Activated T-cell treated with anti-CD3 and anti-CD28 coated beads, Interleukin-2, amount 50 U/mL, for 1 hour (primary cell): ENCODE results near the gene PKP1.

Experiments used
- DNase-seq: peaks from one replicate; pipeline ENCODE4 v3.0.0-alpha.2; 2020

PKP1 gene

DNA sequence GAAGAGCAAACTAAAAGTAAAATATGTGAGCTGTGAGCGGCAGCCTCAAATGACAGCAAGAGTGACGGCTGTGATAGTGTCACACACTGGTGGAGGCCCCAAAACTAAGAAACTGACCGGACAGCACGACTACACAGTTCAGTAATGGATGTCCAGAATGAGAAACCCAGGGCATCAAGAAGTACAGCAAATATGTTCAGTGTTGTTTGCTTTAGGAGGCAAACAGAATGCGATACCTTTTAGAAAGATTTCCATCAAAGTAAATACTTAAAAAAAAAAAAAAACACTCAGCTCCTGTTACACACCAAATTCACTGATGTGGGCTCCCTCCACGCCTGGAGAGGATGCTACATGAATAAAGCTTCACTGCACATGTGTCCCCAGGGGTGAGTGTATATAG lies 1.1 kb upstream of the PKP1 start:
- DNase-seq: no peak

DNA sequence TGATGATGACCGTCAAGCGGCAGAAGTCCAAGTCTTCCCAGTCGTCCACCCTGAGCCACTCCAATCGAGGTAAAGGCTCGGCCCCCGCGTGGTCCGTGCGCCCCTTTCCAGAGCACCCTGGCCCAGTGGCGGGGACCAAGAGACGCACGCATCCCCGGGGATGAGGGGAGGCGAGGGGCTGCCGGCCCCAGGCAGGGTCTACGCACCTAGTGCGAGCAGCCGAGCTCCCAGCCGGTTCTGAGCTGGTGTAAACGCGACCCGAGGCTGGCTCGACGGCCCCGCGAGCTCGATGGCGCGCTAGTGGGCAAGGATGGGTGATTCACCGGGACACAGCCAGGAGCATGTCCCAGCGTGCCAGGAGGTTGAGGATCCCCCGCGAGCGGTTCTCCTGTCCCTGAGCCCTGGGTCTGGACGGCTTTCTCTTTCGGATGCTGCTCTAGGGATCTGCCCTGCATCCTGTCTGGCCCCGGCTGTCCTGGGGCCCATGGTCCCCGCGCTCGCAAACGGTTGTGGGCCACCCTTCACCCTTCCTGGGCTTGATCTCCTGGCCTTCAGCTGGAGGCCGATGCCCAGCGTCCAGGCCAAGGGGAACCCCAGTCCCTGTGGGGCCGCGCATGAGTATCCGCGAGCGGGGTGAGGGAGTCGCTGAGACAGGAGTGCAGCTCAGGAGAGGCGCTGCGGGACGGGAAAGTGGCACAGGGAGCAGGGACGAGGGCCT lies 689 bp downstream of the PKP1 start:
- no peak for DNase-seq

- DNase-seq: no peak
These were observed 1.3 kb downstream of the PKP1 start for GRCh38 chr1:201284636-201285035.

GRCh38 chr1:201285846-201286245 lies 2.5 kb downstream of the PKP1 start:
- no peak for DNase-seq

GRCh38 chr1:201286445-201286844 lies 3.1 kb downstream of the PKP1 start:
- DNase-seq: no peak

DNA sequence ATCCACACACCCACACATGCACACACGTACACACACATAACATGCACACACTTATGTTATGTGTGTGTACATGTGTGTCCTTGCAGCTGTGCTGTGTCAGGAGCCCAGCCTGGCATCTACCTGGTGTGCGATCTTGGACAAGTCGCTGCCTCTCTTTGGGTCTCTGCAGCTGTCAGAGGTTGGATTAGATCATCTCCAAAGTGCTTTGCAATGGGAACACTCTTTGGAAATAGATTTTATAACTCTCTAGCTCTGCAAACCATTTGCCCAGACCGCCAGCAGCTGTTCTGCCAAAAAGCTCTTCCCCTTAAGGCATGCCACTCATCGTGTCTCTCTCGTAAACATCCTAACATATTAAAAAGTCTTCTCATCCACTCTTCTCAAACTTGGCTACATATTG lies 4.7 kb downstream of the PKP1 start:
- DNase-seq: no peak

- DNase-seq: no peak
These were observed 5.5 kb downstream of the PKP1 start for GRCh38 chr1:201288765-201289164.

- DNase-seq: no peak
These were observed 7.2 kb downstream of the PKP1 start for GRCh38 chr1:201290551-201290950.

GRCh38 chr1:201291916-201292315 lies 8.6 kb downstream of the PKP1 start:
- DNase-seq: no peak

DNA sequence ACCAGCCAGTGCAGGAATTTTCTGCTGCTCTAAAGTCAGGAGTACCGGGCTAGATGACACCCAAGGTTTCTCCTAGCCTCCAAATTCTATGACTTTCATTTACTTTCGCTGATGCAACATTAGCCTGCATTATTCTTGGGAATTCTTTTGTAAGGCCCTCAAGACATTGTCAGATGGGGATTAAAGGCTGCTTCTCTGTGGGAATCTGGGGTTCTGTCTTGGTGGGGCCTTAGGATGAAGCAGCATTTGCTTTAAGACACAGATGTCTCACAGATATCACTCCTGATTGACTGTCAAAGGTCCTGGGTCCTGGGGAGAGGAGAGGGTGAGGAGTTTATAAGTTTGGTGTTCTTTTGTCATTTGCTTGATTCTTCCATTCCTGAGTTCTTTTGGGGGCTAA lies 11.6 kb downstream of the PKP1 start:
- no peak for DNase-seq

DNA sequence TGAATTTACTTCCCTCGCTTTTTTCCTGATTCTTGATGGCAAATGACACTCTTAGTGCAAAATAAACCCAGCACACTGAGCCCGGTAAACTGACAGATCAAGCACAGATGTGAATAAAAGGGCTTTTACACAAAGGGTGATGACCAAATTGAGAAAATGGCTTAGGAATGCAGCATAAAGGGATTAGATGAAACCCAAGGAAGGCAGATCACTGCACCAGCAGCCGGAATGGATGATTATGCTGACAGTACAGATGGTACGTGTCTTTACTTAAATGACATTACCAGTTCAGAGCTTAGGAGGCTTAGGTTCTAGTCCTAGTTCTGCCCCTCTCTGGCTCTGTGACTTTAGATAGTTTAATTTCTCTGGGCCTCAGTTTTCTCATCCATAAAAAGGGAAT lies 12.0 kb downstream of the PKP1 start:
- DNase-seq: no peak

- no peak for DNase-seq
These were observed 12.6 kb downstream of the PKP1 start for GRCh38 chr1:201295861-201296260.

DNA sequence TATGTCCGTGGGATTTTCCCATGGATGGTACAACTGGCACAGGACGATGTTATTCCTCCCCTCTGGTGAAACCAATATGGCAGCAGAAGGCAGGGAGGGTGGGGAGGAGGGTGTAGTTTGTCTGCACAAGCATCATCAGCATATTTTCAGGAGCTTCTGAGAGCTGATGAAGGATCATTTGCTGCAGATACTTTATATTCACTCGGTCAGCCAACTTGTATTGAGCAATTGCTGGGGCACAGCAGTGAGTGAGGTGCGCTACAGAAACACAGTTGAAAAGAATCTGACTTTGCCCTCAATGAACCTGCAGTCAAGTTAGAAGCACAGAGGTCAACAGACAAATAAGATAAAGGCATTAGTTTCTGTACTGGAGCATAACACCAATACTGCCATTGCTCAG lies 13.0 kb downstream of the PKP1 start:
- DNase-seq: no peak

DNA sequence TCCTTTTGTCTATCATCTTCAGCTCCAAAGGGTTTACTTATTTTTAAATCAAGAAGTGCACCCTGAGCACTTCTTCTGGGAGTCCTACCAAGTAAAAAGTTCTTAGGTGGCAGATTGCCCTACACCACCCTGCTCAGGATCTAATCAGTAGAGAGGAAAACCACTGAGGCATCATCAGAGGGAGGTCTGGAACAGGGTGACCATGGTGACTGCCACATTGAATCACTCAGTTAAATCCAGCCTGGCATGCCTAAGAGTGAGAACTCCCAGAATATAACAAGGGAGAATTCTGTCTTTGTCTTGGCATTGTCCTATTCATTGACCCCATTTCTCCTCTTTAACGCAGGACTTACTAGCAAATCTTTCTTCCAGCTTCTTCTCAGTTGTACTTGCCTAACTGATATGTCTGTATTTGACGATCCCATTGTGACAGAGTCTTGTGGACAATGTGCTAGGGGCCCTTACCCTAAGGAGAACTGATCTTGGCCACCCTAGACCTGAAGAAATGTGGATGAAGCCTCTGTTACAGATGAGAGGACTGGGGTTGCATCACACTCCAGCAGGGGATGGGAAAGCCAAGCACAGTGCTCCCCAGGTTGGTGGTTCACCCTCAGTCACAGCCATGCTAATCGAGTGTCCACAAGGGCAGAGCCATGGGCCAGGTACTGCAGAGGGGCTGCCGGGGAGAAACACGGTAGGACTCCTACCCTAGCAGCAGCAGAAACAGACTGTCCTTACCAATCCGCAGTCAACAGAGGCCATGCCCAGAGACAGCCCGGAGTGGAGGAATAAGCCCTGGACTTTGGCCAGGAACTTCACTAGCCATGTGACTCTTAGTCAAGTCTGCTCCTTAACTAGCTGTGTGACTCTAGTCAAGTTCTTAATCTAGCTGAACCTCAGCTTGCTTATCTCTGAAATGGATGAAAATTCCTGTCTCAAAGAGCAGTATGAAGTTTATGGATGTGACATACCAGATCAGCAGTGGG lies 15.4 kb downstream of the PKP1 start:
- DNase-seq: no peak

DNA sequence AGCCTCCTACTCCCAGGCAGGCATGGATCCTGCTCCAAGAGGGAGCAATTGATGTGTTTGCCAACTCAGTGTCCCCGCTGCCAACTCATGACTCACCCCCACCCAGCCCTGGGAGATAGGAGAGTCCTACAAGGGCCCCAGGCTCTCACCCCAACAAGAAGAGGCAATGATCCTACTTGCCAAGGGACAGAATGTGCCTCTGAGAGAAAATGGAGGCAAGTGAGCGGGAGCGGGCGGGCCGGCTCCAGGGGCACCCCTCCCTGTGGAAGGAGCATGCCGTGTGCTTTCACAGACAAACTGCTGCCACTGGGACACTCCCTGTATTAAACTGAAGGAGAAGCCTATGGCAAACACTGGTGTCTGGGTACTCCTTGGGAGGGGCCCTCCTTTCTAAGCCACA lies 16.7 kb downstream of the PKP1 start:
- no peak for DNase-seq

DNA sequence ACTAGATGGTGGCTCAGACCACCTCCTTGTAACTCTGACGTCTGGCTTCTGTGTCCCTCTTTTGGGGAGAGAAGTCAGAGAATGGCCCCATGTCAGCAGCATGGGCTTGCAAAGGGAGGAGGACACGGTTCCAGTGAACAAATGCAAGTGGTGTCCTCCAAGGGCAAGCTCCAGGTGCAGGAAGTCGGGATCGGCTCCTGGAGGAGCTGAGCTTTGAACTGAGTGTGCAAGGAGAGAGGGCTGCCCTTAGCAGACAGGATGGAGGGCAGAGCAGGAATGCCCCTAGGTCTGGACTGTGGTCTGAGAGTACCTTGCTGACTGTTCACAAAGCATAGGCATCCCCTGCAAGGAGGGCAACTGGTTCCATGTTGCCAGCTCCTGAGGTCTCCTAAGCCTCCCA lies 17.3 kb downstream of the PKP1 start:
- no peak for DNase-seq

DNA sequence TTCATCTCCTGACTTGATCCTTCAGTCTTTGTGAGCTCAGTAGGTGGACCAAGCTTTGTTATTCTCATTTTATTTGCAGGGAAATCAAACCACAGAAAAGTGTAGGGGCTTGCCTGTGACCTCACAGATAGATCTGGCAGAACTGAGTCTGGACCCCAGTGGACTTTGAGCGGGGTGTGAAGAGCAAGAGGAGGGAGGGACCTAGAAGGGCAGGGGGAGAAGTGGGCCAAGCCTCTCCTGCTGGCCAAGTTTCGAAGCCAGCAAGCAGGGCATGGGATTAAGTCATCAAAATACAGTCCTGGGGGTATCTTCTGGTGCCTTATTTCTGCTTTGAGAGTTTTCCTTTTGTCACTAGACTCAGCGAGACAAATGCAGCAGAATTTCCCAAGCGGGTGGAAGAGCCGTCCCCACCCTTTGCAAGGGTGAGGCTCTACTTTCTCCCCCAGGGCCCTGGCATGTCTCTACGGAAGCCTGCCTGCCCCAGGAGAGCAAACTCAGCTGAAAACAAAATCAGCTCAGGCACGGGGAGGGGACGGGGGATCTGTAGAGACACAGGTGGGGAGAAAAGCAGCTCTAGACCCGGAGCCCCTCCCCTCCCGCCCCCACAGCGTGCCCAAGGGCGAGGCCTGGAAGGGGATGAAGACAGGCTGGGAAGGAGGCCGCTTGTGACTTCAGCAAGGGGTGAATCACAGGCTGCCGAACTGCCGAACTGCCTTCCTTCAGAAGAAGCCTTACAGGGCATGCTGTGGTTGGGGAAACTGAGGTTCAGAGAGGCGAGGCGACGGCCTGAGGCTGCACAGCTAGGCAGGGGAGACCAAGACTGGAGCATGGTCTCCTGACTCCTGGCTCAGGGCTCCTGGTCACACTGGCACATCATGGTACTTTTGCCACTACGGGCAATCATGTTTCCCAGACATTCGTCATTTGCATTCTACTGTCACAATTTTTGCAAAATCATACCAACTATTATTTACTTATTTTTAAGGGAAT lies 19.2 kb downstream of the PKP1 start:
- no peak for DNase-seq

DNA sequence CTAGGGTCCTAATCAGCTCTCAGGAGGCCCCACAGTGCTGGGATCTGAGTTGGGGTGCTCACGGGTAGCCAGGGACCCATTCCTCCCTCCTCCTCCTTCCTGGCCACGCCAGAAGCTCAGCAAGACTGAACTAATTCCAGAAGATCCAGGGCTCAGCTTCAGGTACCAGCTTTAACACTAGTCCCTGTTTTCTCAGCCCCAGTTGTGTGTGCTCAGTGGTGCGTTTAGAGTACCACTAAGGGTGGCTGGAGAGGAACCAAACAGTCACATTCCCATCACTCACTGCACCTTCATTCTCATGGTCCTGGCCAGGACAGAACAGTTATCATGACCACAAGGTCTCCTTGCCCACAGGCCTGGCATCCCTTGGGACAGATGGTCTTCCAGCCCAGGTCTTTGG lies 20.8 kb downstream of the PKP1 start:
- DNase-seq: no peak

DNA sequence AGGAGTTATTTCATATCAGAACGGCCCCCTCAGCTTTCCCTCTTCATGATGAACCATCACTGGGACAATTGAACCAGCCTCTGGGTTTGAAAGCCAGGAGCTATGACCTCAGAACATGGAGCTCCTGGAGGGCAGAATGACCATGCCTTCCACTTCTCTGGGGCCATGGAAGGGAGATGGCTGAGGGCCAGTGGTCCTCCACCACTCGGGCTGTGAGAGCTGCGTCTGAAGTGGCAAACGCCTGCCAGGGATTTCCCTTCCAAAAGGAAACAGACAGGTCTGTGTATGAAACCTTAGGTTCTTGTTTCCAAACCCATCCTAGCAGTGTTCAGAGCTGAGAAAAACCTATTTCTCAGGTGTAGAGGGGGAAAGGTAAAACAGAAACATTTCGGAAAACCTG lies 22.5 kb downstream of the PKP1 start:
- no peak for DNase-seq

GRCh38 chr1:201307231-201307630 lies 23.9 kb downstream of the PKP1 start:
- no peak for DNase-seq

GRCh38 chr1:201307760-201308499 lies 24.6 kb downstream of the PKP1 start:
- DNase-seq: no peak

DNA sequence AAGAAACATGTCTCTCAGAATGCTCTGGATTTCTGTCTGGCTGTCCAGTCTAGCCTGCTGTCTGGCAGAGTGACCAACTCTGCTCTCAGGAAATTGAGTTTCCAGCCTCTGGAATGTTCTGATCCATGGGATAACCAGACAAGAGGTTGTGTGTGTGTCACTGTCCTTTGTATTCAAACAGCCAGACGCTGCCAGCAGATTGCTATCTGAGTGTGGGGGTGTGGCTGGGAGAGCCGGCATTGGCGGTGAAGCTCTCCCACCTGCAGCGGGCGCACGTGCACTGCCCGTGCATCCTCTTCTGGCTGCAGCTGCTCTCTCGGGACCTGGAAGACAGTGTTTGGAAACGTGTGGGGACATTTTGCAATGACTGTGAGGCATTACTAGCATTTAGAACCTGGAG lies 26.1 kb downstream of the PKP1 start:
- no peak for DNase-seq
